Stomach (tissue), 4 donors: Measurements from ENCODE around the gene TNS3.

Experiments
- EP300 ChIP-seq: sonication (generic); formaldehyde crosslinking; IDR thresholded peaks from one replicate; pipeline ENCODE4 v1.6.1; 2017; ENCODE audit warnings: antibody characterized with exemption
- POLR2A ChIP-seq, 4 donors: fragments of 450-650 bp; IDR thresholded peaks; one replicate each; pipeline ENCODE4 v1.6.1; 2016; ENCODE audit warnings: antibody characterized with exemption in 4 of 4, control low read depth in 2 of 4, mild to moderate bottlenecking in 1 of 4, moderate library complexity in 1 of 4
- POLR2AphosphoS5 ChIP-seq, 3 donors: sonication (generic); formaldehyde crosslinking; IDR thresholded peaks; one replicate each; pipeline ENCODE4 v1.6.1; 2016; ENCODE audit warnings: antibody characterized with exemption in 3 of 3
- TF ChIP-seq, protein P1 (sequence below), 7 experiments: fragments of 450-650 bp in 4 of 7; fragments of 200-600 bp in 3 of 7; sonication (generic) in 3 of 7; IDR thresholded peaks; one replicate each; pipeline ENCODE4 v1.5.1; 2016 to 2019; ENCODE audit warnings: antibody characterized with exemption in 7 of 7, control low read depth in 2 of 7, mild to moderate bottlenecking in 1 of 7

DNA sequence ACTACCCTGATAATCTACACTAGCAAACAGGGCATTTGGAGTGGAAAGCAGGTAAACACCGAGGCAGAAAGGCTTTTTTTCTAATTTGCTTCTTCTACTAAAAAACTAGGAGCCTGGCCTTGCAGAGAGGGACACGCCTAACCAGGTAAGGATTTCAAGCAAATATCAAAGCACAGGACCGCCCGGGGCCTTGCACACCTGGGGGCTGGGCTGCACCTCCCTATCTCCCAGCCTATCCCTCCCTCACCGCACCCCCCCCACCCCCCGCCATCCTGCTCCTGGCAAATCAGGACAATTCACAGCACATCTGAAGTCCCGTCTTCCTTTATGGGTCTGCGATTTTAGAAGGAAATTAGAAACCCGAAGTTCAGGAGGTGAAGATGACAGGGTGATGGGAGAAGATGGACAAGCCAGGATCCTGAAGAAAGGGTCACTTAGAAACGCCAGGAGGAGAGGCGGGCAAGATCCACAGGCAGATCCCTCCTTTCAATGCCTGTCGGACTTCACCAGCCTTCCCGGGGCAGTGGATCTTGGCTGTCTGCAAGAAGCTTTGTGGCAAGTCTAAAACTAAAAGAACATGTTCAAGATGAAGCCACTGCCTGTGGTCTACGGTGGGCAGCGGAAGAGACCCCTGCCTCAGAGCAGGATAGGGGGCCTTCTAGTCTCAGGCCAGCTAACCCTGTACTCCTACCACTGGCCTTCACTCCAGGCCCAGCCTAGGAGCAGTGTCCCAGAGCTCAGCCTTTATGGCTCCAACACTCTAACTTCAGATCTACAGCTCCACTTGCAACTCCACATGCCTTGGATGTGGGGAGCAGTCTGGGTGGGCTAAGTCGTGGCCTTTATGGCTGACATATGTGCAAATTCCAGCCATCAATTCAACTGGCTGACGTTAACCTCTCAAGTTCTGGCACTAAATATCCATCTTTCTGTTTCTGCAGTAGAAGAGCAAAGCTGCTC lies 43.9 kb downstream of the TNS3 start:
- TF ChIP-seq EP300: no peak
- TF ChIP-seq POLR2AphosphoS5 (IDR thresholded peaks at IDR 0.05): no peak
- TF ChIP-seq, protein P1, sequence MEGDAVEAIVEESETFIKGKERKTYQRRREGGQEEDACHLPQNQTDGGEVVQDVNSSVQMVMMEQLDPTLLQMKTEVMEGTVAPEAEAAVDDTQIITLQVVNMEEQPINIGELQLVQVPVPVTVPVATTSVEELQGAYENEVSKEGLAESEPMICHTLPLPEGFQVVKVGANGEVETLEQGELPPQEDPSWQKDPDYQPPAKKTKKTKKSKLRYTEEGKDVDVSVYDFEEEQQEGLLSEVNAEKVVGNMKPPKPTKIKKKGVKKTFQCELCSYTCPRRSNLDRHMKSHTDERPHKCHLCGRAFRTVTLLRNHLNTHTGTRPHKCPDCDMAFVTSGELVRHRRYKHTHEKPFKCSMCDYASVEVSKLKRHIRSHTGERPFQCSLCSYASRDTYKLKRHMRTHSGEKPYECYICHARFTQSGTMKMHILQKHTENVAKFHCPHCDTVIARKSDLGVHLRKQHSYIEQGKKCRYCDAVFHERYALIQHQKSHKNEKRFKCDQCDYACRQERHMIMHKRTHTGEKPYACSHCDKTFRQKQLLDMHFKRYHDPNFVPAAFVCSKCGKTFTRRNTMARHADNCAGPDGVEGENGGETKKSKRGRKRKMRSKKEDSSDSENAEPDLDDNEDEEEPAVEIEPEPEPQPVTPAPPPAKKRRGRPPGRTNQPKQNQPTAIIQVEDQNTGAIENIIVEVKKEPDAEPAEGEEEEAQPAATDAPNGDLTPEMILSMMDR (IDR thresholded peaks at IDR 0.05): no peak
- no peak for TF ChIP-seq POLR2A (IDR thresholded peaks at IDR 0.05)
